Upper lobe of right lung (tissue), 1 donor: ENCODE data around the gene CTBP2. TPM values are rescaled to one million over a fixed set of nuclear protein-coding genes. Genes with fewer than 3 reads are reported as not detected.

Experiments used
- ATAC-seq: fragments of 200-7000 bp; cut with Tn5 transposase; one replicate; pipeline ENCODE4 v1.9.1; 2020; ENCODE audit warnings: mild to moderate bottlenecking, moderate library complexity
- DNase-seq: peaks from one replicate; pipeline ENCODE4 v3.0.0-alpha.2; 2020
- H3K27ac ChIP-seq: fragments of 200-600 bp; one replicate; pipeline ENCODE4 v1.8.0; 2022
- H3K27me3 ChIP-seq: fragments of 200-600 bp; one replicate; pipeline ENCODE4 v1.8.0; 2022; ENCODE audit warnings: mild to moderate bottlenecking
- H3K36me3 ChIP-seq: fragments of 200-600 bp; one replicate; pipeline ENCODE4 v1.8.0; 2022
- H3K4me1 ChIP-seq: fragments of 200-600 bp; one replicate; pipeline ENCODE4 v1.8.0; 2022
- H3K4me3 ChIP-seq: fragments of 200-600 bp; one replicate; pipeline ENCODE4 v1.8.0; 2022; ENCODE audit warnings: mild to moderate bottlenecking
- H3K9me3 ChIP-seq: fragments of 200-600 bp; one replicate; pipeline ENCODE4 v1.8.0; 2022
- CTCF ChIP-seq: fragments of 200-600 bp; IDR thresholded peaks from one replicate; pipeline ENCODE4 v1.8.0; 2022; ENCODE audit warnings: antibody characterized with exemption
- intact Hi-C: fragments of 100-400 bp; cut with DNase I; formaldehyde crosslinking; loops from one replicate; pipeline ENCODE4 v1.11.0; 2022
- total RNA-seq: library from RNA; stranded (reverse); fragmentation: NEBNext Ultra II Directional; extraction: Animal tissue kit (Norgen Biotek cat#: 25700); gene quantifications from one replicate; pipeline ENCODE4 v1.2.1, GENCODE V29; 2021
- donor health status: DM: no; HTN: yes; CAD: no; lungs with severe emphysema.

CTBP2 gene
- total RNA-seq, 1 donor from 2014 or later, result 66.7 TPM

DNA sequence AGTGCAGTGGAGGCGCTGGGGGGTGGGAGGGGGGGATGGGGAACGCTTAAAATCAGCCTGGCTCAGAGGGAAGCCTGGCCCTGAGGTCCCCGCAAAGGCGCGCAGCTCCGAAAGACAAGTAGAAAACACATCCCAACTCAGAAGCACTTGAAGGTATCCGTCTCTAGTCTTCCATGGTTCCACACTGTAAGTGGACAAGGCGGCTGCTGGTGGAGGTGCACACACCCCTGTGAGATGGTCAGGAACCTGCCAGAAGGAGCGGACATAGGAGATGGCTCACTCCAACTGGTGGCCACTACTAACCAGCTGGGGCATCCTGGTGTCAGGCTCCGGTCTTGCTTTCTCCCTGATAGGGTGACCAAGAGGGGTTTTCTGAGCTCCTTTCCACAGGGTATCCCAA is 41.7 kb downstream of the CTBP2 start:
- intact Hi-C loops, result no loop called here
- H3K4me3 ChIP-seq, result no peak overlapping the region
- DNase-seq, result peak; percentile 33
- no peaks in the 10 kb centered on the region for H3K9me3 ChIP-seq
- H3K27me3 ChIP-seq, result no peaks in the 10 kb centered on the region
- peaks cover 40% of the 10 kb centered on the region for H3K4me1 ChIP-seq
- no peaks in the 10 kb centered on the region for H3K36me3 ChIP-seq
- no peak for TF ChIP-seq CTCF
- H3K27ac ChIP-seq, result peak overlapping the region; percentile 1
- ATAC-seq, result no peak

- peak overlapping the region; percentile 1 for H3K27ac ChIP-seq
- TF ChIP-seq CTCF, result no peak
- ATAC-seq (peak; percentile 11), DNase-seq (peak; percentile 50)
- no peaks in the 10 kb centered on the region for H3K27me3 ChIP-seq
- intact Hi-C loops, result no loop called here
- no peaks in the 10 kb centered on the region for H3K9me3 ChIP-seq
- H3K4me1 ChIP-seq, result peaks cover 43% of the 10 kb centered on the region
- no peaks in the 10 kb centered on the region for H3K36me3 ChIP-seq
- H3K4me3 ChIP-seq, result no peak overlapping the region
Observed at GRCh38 chr10:125118011-125118611, 42.3 kb downstream of the CTBP2 start.

DNA sequence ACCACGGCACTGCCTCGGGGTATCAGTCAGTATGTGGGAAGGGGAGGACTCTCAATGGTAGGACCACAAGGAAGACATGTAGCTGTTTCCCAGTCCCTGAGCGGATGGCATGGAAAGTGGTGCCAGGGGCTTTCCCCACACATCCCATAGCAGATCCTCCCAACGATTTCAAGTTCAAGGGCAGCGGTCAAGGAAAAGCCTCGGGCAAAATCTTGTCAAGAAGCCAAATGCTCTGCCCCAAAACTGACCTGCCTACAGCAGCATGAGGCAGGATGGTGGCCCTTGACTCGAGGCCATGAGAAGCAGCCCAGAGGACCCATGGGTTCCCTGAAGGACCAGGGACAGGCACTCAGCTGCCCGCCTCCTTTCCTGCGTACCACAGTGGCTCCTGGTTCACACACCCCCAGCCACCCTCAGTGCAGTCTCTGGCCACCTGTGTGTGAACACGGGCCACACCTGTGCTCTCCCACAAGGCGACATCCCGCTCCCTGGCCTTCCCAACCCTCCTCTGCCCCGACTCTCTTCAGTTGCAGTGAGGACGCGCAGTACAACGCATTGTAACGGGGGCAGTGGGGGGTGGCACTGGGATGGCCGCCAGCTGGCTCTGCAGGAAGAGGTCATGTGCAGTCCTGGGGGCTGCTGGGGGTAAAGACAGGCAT is 43.6 kb downstream of the CTBP2 start:
- Histone ChIP-seq H3K27ac (no peak overlapping the region), H3K9me3 (no peaks in the 10 kb centered on the region), H3K4me1 (peaks cover 44% of the 10 kb centered on the region), H3K27me3 (no peaks in the 10 kb centered on the region), H3K4me3 (no peak overlapping the region), H3K36me3 (no peaks in the 10 kb centered on the region)
- peak; percentile 53 for DNase-seq
- intact Hi-C loops, result no loop called here
- no peak for TF ChIP-seq CTCF
- no peak for ATAC-seq

DNA sequence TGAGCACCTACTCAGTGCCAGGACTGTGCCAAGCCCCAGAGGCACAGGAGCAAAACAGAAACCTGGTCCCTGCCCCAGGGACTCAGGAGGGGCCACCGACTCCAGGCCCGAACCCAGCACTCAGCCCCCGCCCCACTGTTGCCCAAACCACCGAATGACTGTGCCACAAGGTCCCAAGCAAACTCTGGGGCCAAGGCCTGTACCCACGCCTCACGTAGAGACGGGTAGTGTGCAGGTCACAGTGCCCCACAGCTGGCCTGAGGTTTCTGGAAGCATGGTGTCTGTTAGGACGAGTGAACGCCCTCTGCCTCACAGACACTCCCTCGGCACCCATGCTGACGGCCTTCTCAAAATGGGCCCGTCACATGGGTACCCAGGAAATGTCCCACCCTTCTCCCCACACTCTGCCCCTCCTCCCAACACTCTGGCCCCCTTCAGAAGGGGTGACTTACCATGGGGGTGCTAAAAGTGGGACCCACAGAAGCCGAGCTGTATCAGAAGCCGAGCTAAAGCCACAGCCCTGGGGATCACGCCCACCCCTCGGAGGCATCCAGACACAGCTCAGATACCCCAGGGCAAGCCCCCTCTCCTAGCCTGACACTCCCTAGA is 44.2 kb downstream of the CTBP2 start:
- intact Hi-C loops, result no loop called here
- Histone ChIP-seq H3K27ac (no peak overlapping the region), H3K9me3 (no peaks in the 10 kb centered on the region), H3K4me3 (no peak overlapping the region), H3K27me3 (no peaks in the 10 kb centered on the region), H3K36me3 (no peaks in the 10 kb centered on the region), H3K4me1 (peaks cover 43% of the 10 kb centered on the region)
- ATAC-seq (no peak), DNase-seq (peak; percentile 45)
- TF ChIP-seq CTCF, result no peak

- Histone ChIP-seq H3K27me3 (no peaks in the 10 kb centered on the region), H3K27ac (no peak overlapping the region), H3K4me1 (peaks cover 36% of the 10 kb centered on the region), H3K36me3 (no peaks in the 10 kb centered on the region), H3K4me3 (no peak overlapping the region), H3K9me3 (no peaks in the 10 kb centered on the region)
- DNase-seq (peak; percentile 6), ATAC-seq (no peak)
- no peak for TF ChIP-seq CTCF
- intact Hi-C loops, result no loop called here
Observed at GRCh38 chr10:125115409-125115808, 45.0 kb downstream of the CTBP2 start.
